AG09319 (cell line): Measurements from ENCODE around the gene POLR3H.
A peak's percentile ranks its signal among the peaks of the same experiment; 100 is the strongest.
"Not testable (repeated sequence)": the region's sequence is repeated elsewhere in the genome, so short reads cannot be mapped to it uniquely, and the experiment has no call there.

Experiments used
- DNase-seq: peaks from one replicate; pipeline ENCODE4 v3.0.0-alpha.2; 2010; ENCODE audit warnings: low read depth; ENCODE audit errors: extremely low read depth
- TF ChIP-seq, protein P1 (sequence below): IDR thresholded peaks from 2 replicates; pipeline ENCODE4 v1.5.1; 2011; ENCODE audit warnings: low read depth, mild to moderate bottlenecking, inconsistent platforms, low read length, moderate library complexity

Gene POLR3H

GRCh38 chr22:41563051-41563711 lies 18.9 kb upstream of the POLR3H start:
- DNase-seq, result no peak
- TF ChIP-seq, protein P1, sequence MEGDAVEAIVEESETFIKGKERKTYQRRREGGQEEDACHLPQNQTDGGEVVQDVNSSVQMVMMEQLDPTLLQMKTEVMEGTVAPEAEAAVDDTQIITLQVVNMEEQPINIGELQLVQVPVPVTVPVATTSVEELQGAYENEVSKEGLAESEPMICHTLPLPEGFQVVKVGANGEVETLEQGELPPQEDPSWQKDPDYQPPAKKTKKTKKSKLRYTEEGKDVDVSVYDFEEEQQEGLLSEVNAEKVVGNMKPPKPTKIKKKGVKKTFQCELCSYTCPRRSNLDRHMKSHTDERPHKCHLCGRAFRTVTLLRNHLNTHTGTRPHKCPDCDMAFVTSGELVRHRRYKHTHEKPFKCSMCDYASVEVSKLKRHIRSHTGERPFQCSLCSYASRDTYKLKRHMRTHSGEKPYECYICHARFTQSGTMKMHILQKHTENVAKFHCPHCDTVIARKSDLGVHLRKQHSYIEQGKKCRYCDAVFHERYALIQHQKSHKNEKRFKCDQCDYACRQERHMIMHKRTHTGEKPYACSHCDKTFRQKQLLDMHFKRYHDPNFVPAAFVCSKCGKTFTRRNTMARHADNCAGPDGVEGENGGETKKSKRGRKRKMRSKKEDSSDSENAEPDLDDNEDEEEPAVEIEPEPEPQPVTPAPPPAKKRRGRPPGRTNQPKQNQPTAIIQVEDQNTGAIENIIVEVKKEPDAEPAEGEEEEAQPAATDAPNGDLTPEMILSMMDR, result no peak

- TF ChIP-seq, protein P1, result no peak
- DNase-seq, result no peak
These were observed 18.2 kb upstream of the POLR3H start for GRCh38 chr22:41562461-41562860.

- TF ChIP-seq, protein P1, result no peak
- DNase-seq, result no peak
These were observed 17.5 kb upstream of the POLR3H start for GRCh38 chr22:41561788-41562187.

DNA sequence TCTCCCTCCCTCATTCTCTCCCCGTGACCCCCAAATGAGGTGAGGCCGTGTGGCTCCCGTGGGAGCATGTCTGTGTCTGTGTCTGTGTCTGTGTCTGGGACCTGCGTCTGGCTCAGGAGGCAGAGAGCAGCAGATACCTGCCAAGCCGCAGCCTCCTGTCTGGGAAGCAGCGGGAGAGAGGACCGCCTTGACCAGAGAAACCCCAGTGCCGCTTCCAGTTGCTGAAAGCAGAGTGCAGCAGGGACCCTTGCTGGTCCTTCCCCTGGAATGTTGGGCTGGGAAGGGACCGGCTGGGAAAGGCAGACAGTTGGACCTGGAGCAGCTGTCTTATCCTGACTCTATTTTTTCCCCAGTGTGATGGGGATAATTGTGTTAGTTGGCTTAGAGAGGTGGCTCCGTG lies 17.1 kb upstream of the POLR3H start:
- TF ChIP-seq, protein P1, result no peak
- no peak for DNase-seq

DNA sequence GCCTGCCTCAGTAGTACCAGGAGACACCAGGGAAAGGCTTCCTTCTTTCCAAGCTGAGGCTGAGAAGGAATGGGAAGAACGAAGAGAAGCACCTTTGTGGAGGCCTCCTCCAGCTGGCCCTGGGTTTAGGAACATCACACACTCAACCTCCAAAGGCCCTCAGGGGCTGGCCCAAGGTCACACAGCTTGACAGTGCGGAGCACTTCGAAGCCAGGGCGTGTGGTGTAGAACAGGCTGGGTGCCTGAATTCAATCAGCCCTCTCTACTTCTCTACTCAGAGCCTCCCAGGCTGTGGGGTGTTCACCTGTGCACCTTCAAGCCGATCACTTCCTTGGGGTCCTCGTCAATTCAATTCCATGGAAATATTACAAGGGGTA lies 15.8 kb upstream of the POLR3H start:
- TF ChIP-seq, protein P1, result no peak
- DNase-seq, result no peak

DNA sequence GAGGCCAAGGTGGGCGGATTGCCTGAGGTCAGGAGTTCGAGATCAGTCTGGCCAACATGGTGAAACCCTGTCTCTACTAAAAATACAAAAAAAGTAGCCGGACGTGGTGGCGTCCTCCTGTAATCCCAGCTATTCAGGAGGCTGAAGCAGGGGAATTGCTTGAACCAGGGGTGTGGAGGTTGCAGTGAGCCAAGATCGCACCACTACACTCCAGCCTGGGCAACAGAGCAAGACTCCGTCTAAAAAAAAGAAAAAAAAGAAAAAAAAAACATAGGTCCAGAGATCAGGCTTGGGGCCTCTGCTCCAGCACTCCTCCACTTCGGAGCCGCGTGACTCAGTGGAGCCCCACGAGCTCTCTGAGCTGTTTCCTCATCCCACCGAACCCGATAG lies 14.0 kb upstream of the POLR3H start:
- not testable (repeated sequence) for DNase-seq

DNA sequence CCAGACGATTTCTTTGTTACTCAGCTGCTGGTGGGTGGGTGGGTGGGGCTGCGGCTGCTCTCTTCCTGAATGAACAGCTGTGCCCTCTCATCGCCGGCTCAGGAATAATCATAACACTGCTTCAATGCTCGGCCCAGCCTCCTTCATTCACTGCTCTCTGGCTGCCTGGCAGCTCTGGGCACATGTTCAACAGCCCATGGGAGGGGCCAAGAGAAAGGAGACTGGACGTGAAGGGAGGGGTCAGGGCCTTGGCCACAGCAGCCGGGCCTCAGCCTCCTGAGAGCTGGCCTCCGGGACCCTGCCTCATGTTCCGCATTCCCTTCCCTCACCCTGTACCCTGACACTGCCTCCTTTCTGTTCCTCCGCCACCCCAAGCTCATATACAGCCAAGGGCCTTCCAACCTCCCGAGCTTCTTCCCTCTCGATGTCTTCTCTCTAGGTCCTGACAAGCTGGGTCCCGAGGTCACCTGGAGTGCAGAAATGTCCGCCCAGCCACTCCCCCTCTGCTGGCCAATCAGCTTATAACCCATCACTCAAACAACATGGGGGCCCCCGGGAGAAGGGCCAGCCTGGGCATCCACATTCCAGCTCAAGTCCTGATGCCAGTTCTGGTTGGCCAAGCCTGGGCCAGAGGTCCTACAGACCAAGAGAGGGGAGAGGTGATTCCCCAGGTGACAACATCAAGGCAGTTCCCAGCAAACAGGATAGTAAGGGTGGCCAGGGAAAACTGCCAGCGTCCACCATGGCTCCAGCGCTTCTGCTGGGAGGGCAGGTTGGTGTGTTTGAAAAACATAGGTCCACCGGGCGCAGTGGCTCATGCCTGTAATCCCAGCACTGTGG lies 13.4 kb upstream of the POLR3H start:
- TF ChIP-seq, protein P1, result no peak
- DNase-seq, result peak; percentile 75

DNA sequence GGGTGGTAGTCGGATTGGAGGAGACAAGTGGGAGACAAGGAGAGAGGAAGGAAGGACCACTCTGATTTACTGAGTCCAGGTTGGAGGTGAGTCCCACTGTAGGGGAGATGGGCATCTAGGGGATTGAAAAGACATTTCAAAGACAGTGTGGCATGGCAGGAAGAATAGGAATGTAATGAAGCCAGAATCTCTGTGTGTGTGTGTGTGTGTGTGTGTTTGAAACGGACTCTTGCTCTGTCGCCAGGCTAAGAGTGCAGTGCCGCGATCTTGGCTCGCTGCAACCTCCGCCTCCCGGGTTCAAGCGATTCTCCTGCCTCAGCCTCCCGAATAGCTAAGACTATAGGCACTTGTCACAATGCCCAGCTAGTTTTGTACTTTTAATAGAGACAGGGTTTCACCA lies 12.3 kb upstream of the POLR3H start:
- TF ChIP-seq, protein P1, result no peak
- no peak for DNase-seq
